GM19193 (cell line): Measurements from ENCODE around the gene CELA3B.
"Not testable (repeated sequence)": the region's sequence is repeated elsewhere in the genome, so short reads cannot be mapped to it uniquely, and the experiment has no call there.

Source experiments
- POLR2A ChIP-seq: IDR thresholded peaks from 4 replicates; pipeline ENCODE4 v1.6.1; 2011; ENCODE audit not compliant: insufficient read depth, insufficient read length; ENCODE audit errors: extremely low read depth

Gene CELA3B, protein sequence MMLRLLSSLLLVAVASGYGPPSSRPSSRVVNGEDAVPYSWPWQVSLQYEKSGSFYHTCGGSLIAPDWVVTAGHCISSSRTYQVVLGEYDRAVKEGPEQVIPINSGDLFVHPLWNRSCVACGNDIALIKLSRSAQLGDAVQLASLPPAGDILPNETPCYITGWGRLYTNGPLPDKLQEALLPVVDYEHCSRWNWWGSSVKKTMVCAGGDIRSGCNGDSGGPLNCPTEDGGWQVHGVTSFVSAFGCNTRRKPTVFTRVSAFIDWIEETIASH

DNA sequence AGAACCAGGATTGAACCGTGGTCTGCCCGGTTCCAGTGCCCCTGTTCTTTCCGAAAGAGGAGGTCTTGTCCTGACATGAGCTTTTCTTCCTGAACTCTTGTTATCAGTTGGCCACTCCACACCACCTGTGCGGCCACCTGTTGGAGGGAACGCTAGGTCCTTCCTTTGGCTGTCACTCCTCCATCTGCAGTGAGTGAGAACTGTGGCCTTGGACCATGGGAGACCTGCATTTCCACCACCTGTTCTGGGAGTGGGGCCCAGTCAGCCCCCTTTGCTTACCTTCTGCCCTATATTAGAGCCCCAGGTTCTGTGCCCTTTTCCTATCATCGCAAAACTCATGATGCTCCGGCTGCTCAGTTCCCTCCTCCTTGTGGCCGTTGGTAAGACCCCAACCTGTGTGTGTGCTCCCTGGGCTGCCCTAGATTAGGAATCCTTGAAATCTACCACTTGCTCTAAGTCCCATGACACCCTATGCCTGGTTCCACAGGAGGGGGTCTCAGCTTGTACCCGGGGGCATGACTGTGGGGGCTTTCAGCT, at the start of gene CELA3B:
CELA3B (plus strand) TSS at position 320 of the 537 bp plus-strand sequence; CDS start at position 338, 18 bp downstream.
- not testable (repeated sequence) for TF ChIP-seq POLR2A

DNA sequence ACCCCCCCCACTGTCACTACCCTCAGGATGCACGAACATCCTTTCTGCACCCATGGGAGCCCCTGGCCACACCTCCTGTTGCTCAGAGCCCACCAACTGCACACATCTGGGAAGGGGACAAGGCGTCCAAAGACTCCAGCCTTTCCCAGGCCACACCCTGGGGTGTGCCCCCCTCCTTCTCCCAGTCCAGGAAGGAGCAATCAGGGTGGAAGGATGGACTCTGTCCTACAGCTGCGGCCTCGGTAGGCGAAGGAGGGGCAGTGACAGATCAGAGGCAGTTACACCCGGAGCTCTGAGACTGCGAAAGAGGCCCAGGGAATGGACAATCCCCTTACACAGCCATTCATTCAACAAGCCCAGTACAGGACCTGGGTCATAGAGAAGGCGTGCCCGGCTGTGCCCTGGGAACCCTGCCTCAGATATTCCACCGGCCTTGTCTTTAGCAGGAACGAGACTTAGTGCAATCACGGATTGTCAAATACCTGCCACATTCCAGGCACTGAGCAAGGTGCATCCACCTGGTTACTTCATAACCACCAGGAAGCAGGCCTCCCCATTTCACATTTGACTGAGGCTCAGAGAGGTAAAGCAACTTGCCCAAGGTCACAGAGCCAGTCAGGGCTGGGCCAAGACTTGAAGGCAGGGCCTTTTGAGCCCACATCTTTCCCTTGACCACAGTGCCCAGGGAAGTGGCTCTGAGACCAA, 49.1 kb upstream of the CELA3B start:
- TF ChIP-seq POLR2A: no peak

DNA sequence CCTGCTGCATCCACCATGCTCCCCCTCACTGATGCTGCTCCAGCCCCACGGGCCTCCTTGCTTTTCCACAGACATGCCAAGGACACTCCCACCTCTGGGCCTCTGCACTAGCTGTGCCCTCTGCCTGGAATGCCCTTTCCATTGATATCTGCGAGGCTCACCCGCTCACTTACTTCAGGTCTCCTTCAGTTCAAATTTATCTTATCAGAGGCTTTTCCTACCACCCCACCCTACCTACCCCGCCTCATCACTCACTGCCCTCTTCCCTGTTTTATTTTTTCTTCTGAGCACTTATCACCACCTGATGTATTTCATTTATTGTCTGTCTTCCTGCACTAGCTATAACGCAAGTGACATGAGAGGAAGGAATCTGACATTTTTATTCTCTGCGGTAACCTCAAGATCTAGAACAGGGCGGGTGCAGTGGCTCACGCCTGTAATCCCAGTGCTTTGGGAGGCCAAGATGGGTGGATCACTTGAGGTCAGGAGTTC, 46.7 kb upstream of the CELA3B start:
- no peak for TF ChIP-seq POLR2A

DNA sequence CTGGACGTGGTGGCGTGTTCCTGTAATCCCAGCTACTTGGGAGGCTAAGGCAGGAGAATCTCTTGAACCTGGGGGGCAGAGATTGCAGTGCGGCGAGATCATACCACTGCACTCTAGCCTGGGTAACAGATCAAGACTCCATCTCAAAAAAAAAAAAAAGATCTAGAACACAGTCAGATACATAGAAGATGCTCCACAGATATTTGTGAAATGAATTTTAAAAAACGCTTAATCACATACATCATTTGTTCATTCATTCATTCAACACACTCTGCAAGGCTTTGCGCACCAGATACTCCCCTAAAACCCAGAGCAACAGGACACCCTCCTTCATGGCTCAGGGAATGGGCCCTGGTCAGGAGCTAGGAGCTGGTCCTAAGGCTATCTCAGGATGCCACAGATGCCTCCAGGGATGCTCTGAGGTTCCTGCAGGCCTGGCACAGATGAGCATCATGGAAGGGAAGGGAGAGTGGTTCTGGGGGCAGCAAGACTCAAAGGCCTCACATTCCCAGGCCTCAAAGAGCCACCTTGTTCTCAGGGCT, 46.1 kb upstream of the CELA3B start:
- no peak for TF ChIP-seq POLR2A

DNA sequence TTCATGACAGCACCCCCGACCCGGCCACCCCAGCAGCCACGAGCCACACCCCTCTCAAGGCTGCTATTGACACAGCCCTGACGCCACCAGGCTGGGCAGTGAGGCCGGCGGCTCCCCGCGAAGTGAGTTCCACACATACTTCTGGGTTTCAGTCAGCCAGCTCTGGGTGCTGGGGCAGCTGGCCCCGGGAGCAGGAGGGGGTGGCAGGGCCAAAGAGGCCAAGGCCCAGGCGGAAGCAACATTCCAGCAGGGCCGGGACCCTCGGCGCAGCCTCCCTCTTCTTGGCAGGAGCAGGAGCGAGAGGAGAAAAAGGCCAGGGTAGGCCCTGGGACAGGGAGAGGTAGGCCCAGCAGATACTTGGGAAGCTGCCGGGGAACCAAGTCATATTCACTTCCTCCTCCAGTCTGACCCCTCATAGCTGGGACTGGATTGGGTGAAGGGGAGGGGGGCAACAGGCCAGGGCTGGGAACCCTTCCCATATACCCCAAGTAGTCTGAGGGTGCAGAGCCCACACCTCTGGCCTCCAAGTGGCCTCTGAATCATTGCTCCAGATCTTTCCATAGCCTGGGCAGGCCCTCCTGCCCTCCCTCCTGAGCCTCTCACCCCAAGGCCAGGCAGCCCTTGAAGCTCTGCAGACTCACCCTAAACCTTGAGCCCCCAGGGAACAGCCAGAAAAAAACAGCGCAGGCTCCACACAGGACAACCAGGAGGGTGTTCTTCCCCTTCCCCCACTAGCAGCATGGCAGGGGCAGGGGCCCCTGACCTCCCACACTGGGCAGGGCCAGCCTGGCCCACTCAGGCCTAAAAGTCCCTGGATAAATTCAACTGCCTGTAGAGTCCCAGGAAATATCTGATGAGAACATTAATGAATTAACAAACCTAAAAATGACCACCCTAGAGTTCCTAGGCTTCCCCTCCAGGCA, 45.4 kb upstream of the CELA3B start:
- no peak for TF ChIP-seq POLR2A

DNA sequence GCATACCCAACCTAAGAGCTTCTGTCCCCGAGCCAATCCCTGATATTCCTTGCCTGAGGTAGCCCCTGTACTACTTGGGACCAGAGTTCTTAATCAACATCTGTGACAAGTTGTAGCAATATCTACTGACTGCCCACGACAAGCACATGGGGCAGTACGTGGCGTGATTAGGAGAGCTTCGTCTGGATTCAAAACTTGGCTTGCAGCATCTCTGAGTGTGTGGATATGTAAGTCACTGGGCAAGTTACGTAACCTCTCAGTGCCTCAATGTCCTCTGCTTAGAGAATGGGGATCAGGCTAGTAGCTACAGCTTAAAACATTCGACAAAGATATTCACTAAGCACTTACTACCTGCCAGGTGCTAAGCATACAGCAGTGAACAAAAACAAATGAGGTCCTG, 44.7 kb upstream of the CELA3B start:
- no peak for TF ChIP-seq POLR2A

DNA sequence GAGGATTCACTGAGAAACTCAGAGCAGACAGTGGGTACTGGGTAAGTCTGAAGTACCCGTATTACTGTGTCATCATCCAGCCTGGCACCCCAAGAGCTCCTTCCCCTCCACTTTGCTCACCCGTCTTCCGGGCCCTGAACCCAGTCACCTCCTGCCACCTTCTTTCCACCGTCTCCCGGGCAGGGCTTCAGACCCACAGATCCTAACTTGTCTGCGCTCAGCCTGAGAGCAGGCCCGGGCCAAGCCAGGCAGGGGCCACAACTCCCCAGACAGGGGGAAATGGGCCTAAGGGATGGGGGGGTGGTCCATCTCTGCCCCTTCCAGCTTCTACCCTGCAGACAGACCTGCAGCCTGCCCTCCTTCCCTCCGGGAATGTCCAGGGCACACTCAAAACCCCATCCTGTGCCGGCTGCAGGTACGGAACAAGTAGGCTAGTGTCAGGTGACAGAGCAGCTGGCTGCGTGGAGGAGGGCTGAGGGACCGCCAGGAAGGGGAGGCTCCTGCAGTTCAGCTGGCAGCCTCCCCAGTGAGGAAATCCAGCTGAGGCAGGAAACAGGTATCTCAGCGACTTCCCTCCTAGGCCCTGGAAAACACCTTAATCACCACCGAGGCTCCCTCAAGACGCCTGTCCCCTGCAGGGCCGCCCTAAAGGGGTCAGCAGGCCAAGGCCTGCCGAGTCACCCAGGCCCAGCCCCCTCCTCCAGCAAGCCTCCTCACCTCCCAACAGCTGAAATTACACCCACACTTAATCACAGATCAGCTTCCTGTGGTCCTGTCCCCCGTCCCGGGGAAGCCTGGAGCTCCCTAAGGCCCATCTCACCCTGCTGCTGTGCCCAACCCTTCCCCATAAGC, 43.2 kb upstream of the CELA3B start:
- TF ChIP-seq POLR2A: no peak

DNA sequence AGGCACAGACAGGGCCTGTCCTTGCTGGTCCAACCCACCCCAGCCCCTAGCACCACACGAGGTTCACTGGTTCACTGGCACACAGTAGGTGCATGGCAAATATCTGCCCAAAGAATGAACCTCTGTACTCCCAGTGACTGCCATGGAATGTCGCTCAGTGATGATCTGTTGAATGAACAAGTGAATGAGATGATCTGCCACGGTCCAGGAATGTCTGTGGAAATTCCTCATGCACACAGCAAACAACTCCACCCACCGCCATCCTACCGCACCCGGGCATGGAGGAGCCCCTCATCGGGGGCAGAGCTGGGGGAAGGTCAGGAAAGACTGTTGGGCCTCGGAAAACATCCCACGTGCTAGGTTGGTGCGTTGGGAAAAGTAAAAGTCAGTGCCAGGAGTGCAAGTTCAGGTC, 41.4 kb upstream of the CELA3B start:
- TF ChIP-seq POLR2A: no peak

DNA sequence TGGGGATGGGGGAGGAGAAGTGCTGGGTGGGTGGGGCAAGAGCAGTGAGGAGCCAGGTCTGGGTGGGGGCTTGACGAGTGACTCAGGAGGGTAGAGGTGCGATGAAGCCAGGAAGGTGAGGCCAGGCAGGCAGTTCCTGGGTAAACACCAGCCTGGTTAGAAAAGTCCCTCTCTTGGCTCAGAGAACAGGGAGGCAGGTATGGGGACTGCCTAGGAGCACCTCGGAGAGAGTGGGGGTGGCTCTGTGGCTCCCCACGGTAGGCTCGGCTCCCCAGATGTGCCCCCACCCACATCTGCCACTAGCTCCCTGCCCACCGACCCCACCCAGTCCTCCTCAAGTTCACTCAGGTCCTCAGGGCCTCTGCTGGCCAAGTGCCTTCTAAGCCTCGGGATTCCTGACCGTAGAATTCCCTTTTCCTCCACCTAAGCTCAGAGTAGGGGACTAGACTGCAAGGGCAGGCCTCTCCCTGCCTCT, 40.9 kb upstream of the CELA3B start:
- TF ChIP-seq POLR2A: no peak

DNA sequence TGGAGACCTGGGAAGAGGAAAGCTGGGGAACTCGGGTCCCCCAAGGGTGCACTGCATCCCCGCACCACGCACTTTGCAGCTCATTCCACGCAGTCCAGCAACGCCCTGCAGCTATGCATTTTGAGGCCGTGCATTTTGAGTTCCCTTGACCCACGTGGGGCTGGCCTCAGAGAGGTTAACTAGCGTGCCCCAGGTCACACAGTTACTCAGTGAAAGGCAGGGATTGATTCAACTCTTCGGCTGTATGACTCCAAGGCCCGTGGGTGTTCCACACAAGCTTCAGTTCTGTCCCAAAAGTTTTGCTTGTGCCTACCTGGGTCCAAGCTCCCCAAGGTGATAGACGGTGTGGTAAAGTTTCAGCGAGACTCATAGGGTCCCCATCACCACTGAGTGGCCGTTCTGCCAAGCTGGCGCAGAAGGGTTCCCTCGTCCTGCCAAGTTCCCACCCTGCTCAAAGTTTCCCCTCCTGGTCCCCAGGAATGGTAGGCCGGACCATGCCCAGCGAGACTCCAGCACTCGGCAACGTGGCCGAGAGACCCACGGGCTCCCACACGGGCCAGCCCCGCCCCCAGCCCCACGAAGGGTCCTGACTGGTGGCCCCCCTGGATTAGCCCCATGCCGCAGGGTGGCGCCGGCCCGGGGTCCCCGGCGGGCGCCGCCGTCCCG, 40.3 kb upstream of the CELA3B start:
- no peak for TF ChIP-seq POLR2A

DNA sequence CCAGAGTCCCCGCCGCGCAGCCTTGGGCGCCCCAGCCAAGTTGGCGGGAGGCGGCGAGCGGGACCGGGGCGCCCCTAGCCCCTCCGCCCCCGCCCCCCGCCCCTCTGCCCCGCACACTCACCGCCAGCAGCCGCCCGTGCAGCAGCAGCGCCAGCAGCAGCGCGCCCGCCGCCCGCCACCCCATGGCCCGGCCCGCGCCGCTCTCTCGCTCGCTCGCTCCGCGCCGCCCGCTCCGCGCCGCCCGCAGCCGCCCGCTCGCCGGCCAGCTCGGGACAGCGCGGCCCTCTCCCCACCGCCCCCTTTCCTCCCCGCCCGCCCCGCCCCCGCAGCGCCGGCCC, 39.8 kb upstream of the CELA3B start, which contains the start of gene HSPG2:
HSPG2 (minus strand) TSS at position 277 of the 338 bp plus-strand sequence; CDS start at position 184, 93 bp downstream.
- no peak for TF ChIP-seq POLR2A

DNA sequence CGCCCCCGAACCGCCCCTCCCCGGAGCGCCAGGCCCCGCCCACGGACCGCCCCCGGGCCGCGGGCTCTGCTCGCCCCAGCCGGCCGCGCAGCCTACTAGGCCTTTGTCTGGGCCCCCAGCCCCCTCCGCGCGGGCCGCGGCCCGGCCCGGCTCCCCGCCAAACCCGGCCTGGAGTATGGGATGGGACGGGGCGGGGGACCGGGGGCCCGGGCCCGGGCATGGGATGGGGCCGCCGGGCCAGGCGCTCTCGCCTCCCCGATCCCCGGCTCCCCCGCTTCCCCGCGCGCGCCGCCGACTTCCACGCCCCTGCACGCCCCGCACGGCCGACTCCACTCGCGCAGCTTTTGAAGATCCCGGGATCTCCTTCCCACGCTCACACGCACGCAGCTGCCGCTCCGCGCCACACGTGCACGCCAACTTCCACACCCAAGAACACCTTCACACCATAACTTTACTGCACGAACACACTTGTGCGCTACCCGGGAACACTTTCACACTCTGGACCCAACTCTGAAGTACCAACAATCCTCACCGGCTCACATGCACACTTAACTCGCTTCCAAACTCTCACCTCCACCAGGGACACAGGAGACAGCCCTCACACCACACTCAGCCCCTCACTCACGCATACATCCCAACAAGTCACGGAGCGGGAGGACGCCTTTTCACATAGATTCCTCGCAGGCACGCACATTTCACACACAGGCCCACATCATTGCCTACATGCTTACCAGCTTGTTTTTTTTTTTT, 39.3 kb upstream of the CELA3B start:
- TF ChIP-seq POLR2A: no peak

DNA sequence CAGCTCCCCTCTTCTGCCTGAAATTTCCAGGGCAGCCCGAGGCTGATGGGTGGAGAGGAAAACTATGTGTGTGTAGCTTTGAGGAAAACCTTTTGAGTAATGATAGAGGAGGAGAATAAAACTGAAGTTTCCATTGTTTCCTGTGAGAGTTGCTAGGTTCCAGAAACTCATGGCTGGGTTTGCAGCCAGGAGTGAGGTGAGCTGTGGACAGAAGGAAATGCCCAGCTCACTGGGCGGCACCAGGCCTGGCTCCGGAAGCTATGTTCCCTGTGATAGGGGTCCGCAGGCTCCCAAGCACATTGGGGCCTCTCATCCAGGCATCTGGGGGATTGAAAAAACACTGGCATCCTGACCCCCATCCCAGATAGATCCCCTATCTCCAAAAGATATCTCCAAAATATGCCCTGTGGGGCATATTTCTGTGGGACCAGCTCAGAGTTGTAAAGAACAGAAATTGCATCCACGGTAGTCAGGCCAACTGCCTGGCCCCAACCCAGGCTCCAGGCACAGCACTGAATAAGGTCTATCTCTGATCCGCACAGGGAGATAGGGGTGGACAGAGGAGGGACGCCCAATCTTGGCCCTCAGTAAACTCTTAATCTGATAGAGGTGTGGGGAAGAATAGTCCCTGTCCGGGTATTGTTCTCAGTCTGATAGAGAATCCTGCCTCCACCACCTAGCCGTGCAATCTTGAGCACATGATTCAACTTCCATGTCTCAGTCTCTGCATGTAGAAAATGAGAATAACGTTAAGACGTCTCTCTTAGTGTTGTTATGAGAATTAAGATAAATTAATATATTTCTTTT, 37.9 kb upstream of the CELA3B start:
- no peak for TF ChIP-seq POLR2A
